HEK293 (cell line): ENCODE data around the gene DNAJB1.

Experiments
- CTCF ChIA-PET: fragments of 350-600 bp; formaldehyde crosslinking; extraction: SDS; loops from one replicate; lab custom pipeline; 2021; ENCODE audit warnings: antibody characterized with exemption; lab: Yijun Ruan, JAX
- POLR2A ChIA-PET: fragments of 300-600 bp; formaldehyde crosslinking; extraction: SDS; loops from one replicate; lab custom pipeline; 2020; ENCODE audit warnings: antibody characterized with exemption, inconsistent platforms; lab: Yijun Ruan, JAX
- H3K27ac ChIP-seq: fragments of 200-500 bp; sonication (Bioruptor generic); 2 replicates; pipeline ENCODE4 v1.5.1; 2014; ENCODE audit warnings: low read depth, low read length, control low read depth, inconsistent platforms; ENCODE audit errors: extremely low read depth
- H3K36me3 ChIP-seq, 2 experiments: fragments of 200-500 bp in 1 of 2; sonication (Bioruptor generic) in 1 of 2; 1 replicate in 1 of 2; 2 replicates in 1 of 2; pipeline ENCODE4 v1.5.1; 2014 to 2017; ENCODE audit warnings: inconsistent platforms in 2 of 2, low read length in 2 of 2; ENCODE audit not compliant: control insufficient read depth in 2 of 2, insufficient read depth in 1 of 2
- H3K4me1 ChIP-seq: fragments of 200-500 bp; sonication (Bioruptor generic); 2 replicates; pipeline ENCODE4 v1.5.1; 2014; ENCODE audit warnings: mild to moderate bottlenecking, low read length, inconsistent platforms; ENCODE audit not compliant: control insufficient read depth, insufficient read depth
- H3K4me3 ChIP-seq: 2 replicates; pipeline ENCODE4 v1.5.1; 2011; ENCODE audit warnings: low read depth, mild to moderate bottlenecking, control low read depth, low read length, moderate library complexity
- H3K9me3 ChIP-seq: fragments of 200-500 bp; sonication (Bioruptor generic); 2 replicates; pipeline ENCODE4 v1.5.1; 2014; ENCODE audit warnings: low read depth, low read length, inconsistent platforms; ENCODE audit not compliant: control insufficient read depth, insufficient read depth
- MEIS1 ChIP-seq: sonication (generic); formaldehyde crosslinking; IDR thresholded peaks from 2 replicates; pipeline ENCODE4 v1.8.1; 2022; ENCODE audit warnings: missing genetic modification reagents, mild to moderate bottlenecking, borderline replicate concordance
- MYNN ChIP-seq: fragments of 450-650 bp; formaldehyde crosslinking; IDR thresholded peaks from 2 replicates; pipeline ENCODE4 v1.5.1; 2016; ENCODE audit warnings: missing biosample characterization, missing genetic modification characterization, borderline replicate concordance
- OVOL3 ChIP-seq: fragments of 450-650 bp; formaldehyde crosslinking; IDR thresholded peaks from 2 replicates; pipeline ENCODE4 v1.5.1; 2016; ENCODE audit warnings: missing biosample characterization, missing genetic modification characterization
- PRDM6 ChIP-seq: fragments of 450-650 bp; formaldehyde crosslinking; IDR thresholded peaks from 2 replicates; pipeline ENCODE4 v1.5.1; 2017; ENCODE audit warnings: missing biosample characterization, missing genetic modification characterization
- SP2 ChIP-seq: fragments of 450-650 bp; formaldehyde crosslinking; IDR thresholded peaks from 2 replicates; pipeline ENCODE4 v1.5.1; 2016; ENCODE audit warnings: missing biosample characterization, missing genetic modification characterization
- ZBTB48 ChIP-seq: fragments of 450-650 bp; formaldehyde crosslinking; IDR thresholded peaks from 2 replicates; pipeline ENCODE4 v1.5.1; 2016; ENCODE audit warnings: missing biosample characterization, missing genetic modification characterization
- ZNF121 ChIP-seq: fragments of 450-650 bp; formaldehyde crosslinking; IDR thresholded peaks from 2 replicates; pipeline ENCODE4 v1.5.1; 2016; ENCODE audit warnings: missing biosample characterization, missing genetic modification characterization
- ZNF184 ChIP-seq: fragments of 450-650 bp; IDR thresholded peaks from 2 replicates; pipeline ENCODE4 v1.5.1; 2018; ENCODE audit warnings: missing biosample characterization, mild to moderate bottlenecking, missing genetic modification characterization
- ZNF214 ChIP-seq: fragments of 450-650 bp; formaldehyde crosslinking; IDR thresholded peaks from 2 replicates; pipeline ENCODE4 v1.5.1; 2017; ENCODE audit warnings: missing biosample characterization, mild to moderate bottlenecking, missing genetic modification characterization, borderline replicate concordance
- ZNF248 ChIP-seq: fragments of 450-650 bp; formaldehyde crosslinking; IDR thresholded peaks from 2 replicates; pipeline ENCODE4 v1.5.1; 2017; ENCODE audit warnings: missing biosample characterization, missing genetic modification characterization
- ZNF423 ChIP-seq: fragments of 450-650 bp; formaldehyde crosslinking; IDR thresholded peaks from 2 replicates; pipeline ENCODE4 v1.5.1; 2016; ENCODE audit warnings: missing biosample characterization, missing genetic modification characterization
- ZNF48 ChIP-seq: fragments of 450-650 bp; formaldehyde crosslinking; IDR thresholded peaks from 2 replicates; pipeline ENCODE4 v1.5.1; 2016; ENCODE audit warnings: missing biosample characterization, missing genetic modification characterization
- ZNF514 ChIP-seq: fragments of 450-650 bp; formaldehyde crosslinking; IDR thresholded peaks from 2 replicates; pipeline ENCODE4 v1.5.1; 2016; ENCODE audit warnings: missing biosample characterization, missing genetic modification characterization
- ZNF558 ChIP-seq: fragments of 450-650 bp; formaldehyde crosslinking; IDR thresholded peaks from 2 replicates; pipeline ENCODE4 v1.5.1; 2016; ENCODE audit warnings: missing biosample characterization, missing genetic modification characterization
- ZNF600 ChIP-seq: fragments of 450-650 bp; formaldehyde crosslinking; IDR thresholded peaks from 2 replicates; pipeline ENCODE4 v1.5.1; 2016; ENCODE audit warnings: missing biosample characterization, missing genetic modification characterization
- ZNF629 ChIP-seq: fragments of 450-650 bp; formaldehyde crosslinking; IDR thresholded peaks from 2 replicates; pipeline ENCODE4 v1.5.1; 2017; ENCODE audit warnings: missing biosample characterization, missing genetic modification characterization
- ZNF639 ChIP-seq: fragments of 450-650 bp; formaldehyde crosslinking; IDR thresholded peaks from 2 replicates; pipeline ENCODE4 v1.5.1; 2016; ENCODE audit warnings: missing biosample characterization, missing genetic modification characterization
- ZNF677 ChIP-seq: fragments of 450-650 bp; IDR thresholded peaks from 2 replicates; pipeline ENCODE4 v1.5.0; 2018; ENCODE audit warnings: missing biosample characterization, mild to moderate bottlenecking, missing genetic modification characterization, moderate library complexity
- ZNF792 ChIP-seq: fragments of 450-650 bp; formaldehyde crosslinking; IDR thresholded peaks from 2 replicates; pipeline ENCODE4 v1.5.1; 2016; ENCODE audit warnings: missing biosample characterization, missing genetic modification characterization
- ZNF837 ChIP-seq: fragments of 450-650 bp; formaldehyde crosslinking; IDR thresholded peaks from 2 replicates; pipeline ENCODE4 v1.5.1; 2016; ENCODE audit warnings: missing biosample characterization, missing genetic modification characterization
- ZSCAN23 ChIP-seq: fragments of 450-650 bp; formaldehyde crosslinking; IDR thresholded peaks from 2 replicates; pipeline ENCODE4 v1.5.1; 2016; ENCODE audit warnings: missing biosample characterization, missing genetic modification characterization

The DNAJB1 gene

GRCh38 chr19:14526423-14526822 is 8.2 kb upstream of the DNAJB1 start:
- CTCF ChIA-PET: interaction anchor here (0.7 to 1.6 kb wide), 4 partner anchors 24 to 803 kb away, joined by 3 to 5 read pairs (median 4); no protein-coding TSS in a partner anchor
- TF ChIP-seq MEIS1 (CRISPR knock-in tag) (no peak), ZNF514 (tag by site-specific recombination) (no peak), ZNF423 (tag by site-specific recombination) (no peak), ZNF248 (no peak), SP2 (tag by site-specific recombination) (no peak), ZNF214 (tag by site-specific recombination) (no peak), ZNF184 (tag by site-specific recombination) (no peak), ZNF792 (tag by site-specific recombination) (no peak)
- no peaks in the 10 kb centered on the region for H3K4me1 ChIP-seq
- no peaks in the 10 kb centered on the region for H3K9me3 ChIP-seq
- no peak overlapping the region for H3K4me3 ChIP-seq
- H3K36me3 ChIP-seq: no peaks in the 10 kb centered on the region
- no peak overlapping the region for H3K27ac ChIP-seq
- POLR2A ChIA-PET: interaction anchor here (0.7 to 0.9 kb wide), 2 partner anchors 9 to 27 kb away, joined by 3 read pairs; partner anchors contain the start of gene DNAJB1

GRCh38 chr19:14525729-14526128 is 7.5 kb upstream of the DNAJB1 start:
- Histone ChIP-seq H3K36me3 (no peaks in the 10 kb centered on the region), H3K9me3 (no peaks in the 10 kb centered on the region), H3K4me1 (no peaks in the 10 kb centered on the region), H3K4me3 (no peak overlapping the region), H3K27ac (no peak overlapping the region)
- POLR2A ChIA-PET: interaction anchor here (0.7 to 0.9 kb wide), 2 partner anchors 8 to 27 kb away, joined by 3 read pairs; partner anchors contain the start of gene DNAJB1
- TF ChIP-seq ZBTB48 (tag by site-specific recombination) (0 out of 2 replicates have a peak, but pooled peaks have one; percentile 42), ZNF677 (tag by site-specific recombination) (peak; percentile 89), OVOL3 (tag by site-specific recombination) (no peak), ZNF639 (no peak), ZNF121 (tag by site-specific recombination) (no peak), ZSCAN23 (no peak), ZNF837 (tag by site-specific recombination) (no peak), PRDM6 (tag by site-specific recombination) (no peak), ZNF600 (tag by site-specific recombination) (0 out of 2 replicates have a peak, but pooled peaks have one; percentile 28), ZNF558 (tag by site-specific recombination) (no peak), MYNN (tag by site-specific recombination) (no peak), ZNF629 (tag by site-specific recombination) (no peak), ZNF48 (tag by site-specific recombination) (no peak)
- CTCF ChIA-PET: interaction anchor here (0.6 to 1.6 kb wide), 6 partner anchors 20 to 803 kb away, joined by 3 to 5 read pairs (median 4); no protein-coding TSS in a partner anchor

- H3K4me1 ChIP-seq: no peaks in the 10 kb centered on the region; the same call in 1 of the 2 replicates
- ChIA-PET POLR2A (no interaction called here), CTCF (interaction anchor here (0.6 to 1.9 kb wide), 3 partner anchors 15 to 782 kb away, joined by 3 to 8 read pairs (median 4); no protein-coding TSS in a partner anchor)
- H3K9me3 ChIP-seq: no peaks in the 10 kb centered on the region
- no peak overlapping the region for H3K27ac ChIP-seq
- no peak for TF ChIP-seq ZNF558 (tag by site-specific recombination)
- TF ChIP-seq ZNF121 (tag by site-specific recombination): peak; percentile 84
- TF ChIP-seq, all 188 proteins: peak for 1
- H3K4me3 ChIP-seq: no peak overlapping the region
- peaks cover under 1 to 18% of the 10 kb centered on the region in 2 experiments; a peak in 1 of 3 replicates for H3K36me3 ChIP-seq
These were observed 2.3 kb upstream of the DNAJB1 start for GRCh38 chr19:14520543-14520942.
